Muscle of leg (tissue), 16 donors: ENCODE results near the gene NOXA1. TPM values are rescaled to one million over a fixed set of nuclear protein-coding genes. Genes with fewer than 3 reads are reported as not detected.
"Not testable (repeated sequence)": the region's sequence is repeated elsewhere in the genome, so short reads cannot be mapped to it uniquely, and the experiment has no call there.

Source experiments
- DNase-seq: peaks from one replicate; pipeline ENCODE4 v3.0.0; 2013
- H3K27ac ChIP-seq: one replicate; pipeline ENCODE4 v1.5.1; 2013; ENCODE audit warnings: mild to moderate bottlenecking, low read length, control low read depth
- H3K27me3 ChIP-seq: one replicate; pipeline ENCODE4 v1.6.1; 2013; ENCODE audit warnings: low read length; ENCODE audit not compliant: control insufficient read depth, insufficient read depth
- H3K36me3 ChIP-seq: one replicate; pipeline ENCODE4 v1.6.1; 2013; ENCODE audit warnings: low read length; ENCODE audit not compliant: control insufficient read depth, insufficient read depth
- H3K4me1 ChIP-seq: one replicate; pipeline ENCODE4 v1.6.1; 2013; ENCODE audit warnings: low read length; ENCODE audit not compliant: control insufficient read depth, insufficient read depth
- H3K4me3 ChIP-seq: one replicate; pipeline ENCODE4 v1.5.1; 2013; ENCODE audit warnings: low read length, control low read depth
- H3K9me3 ChIP-seq: replicated peaks from 2 replicates; pipeline ENCODE4 v1.6.1; 2013; ENCODE audit warnings: low read depth, low read length; ENCODE audit not compliant: control insufficient read depth
- WGBS: methylation state at CpG from one replicate; pipeline ENCODE4 v1.1.5; 2013; ENCODE audit warnings: missing lambda C conversion rate; ENCODE audit not compliant: insufficient coverage; 5-methylcytosine and 5-hydroxymethylcytosine counted together
- long read RNA-seq, 11 donors: transcript quantifications; one replicate each; lab custom pipeline, GENCODE V29; 2026
- polyA plus RNA-seq, 8 donors: library from polyadenylated mRNA; unstranded; fragments of 120-200 nt; gene quantifications; one replicate each; pipeline versions ENCODE4 v1.2.1 to v1.2.3, GENCODE V29; 2013; ENCODE audit warnings: inconsistent platforms in 1 of 8, low replicate concordance in 1 of 8; ENCODE audit not compliant: insufficient read length in 8 of 8, insufficient read depth in 1 of 8
- total RNA-seq: library from RNA; stranded (reverse); fragments of 120-200 nt; gene quantifications from one replicate; pipeline ENCODE4 v1.2.4, GENCODE V29; 2013

NOXA1 gene
- 2.0 TPM for total RNA-seq
- 1 to 10 TPM in 7 of 8 donors, under 1 TPM in 1; 0.99 to 5.1 (median 2.6) TPM for polyA plus RNA-seq
- long read RNA-seq, donor 1, result 0 reads
- long read RNA-seq, donor 2, result 0 reads
- long read RNA-seq, donor 3, result 0 reads
- long read RNA-seq, donor 4, result 0 reads
- long read RNA-seq, donor 5, result 0 reads
- long read RNA-seq, donor 6, result 0 reads
- long read RNA-seq, donor 7, result 0 reads
- long read RNA-seq, donor 8, result 0 reads
- long read RNA-seq, donor 9, result 0 reads
- long read RNA-seq, donor 10, result 0 reads
- long read RNA-seq, donor 11, result 0 reads

GRCh38 chr9:137422604-137423513, at the start of gene NOXA1, which contains the start of gene EXD3:
Gene NOXA1, plus strand, starts transcription at chr9:137423393. Its CDS starts 137 bp downstream, at chr9:137423530.
Gene EXD3, minus strand, starts transcription at chr9:137423162. Its CDS starts 27,805 bp downstream, at chr9:137395357.
- Histone ChIP-seq H3K36me3 (no peaks in the 10 kb centered on the region), H3K9me3 (no peaks in the 10 kb centered on the region), H3K27me3 (no peaks in the 10 kb centered on the region), H3K27ac (no peak within 1 kb of the TSS), H3K4me1 (peaks cover 11% of the 10 kb centered on the region), H3K4me3 (peak within 1 kb of the TSS; percentile 63)
- WGBS, result under 1% methylated on average over 113 of the region's 113 CpGs
- peak; percentile 95 for DNase-seq

GRCh38 chr9:137373611-137373980, 49.6 kb upstream of the NOXA1 start:
- 88% methylated on average over 8 of the region's 16 CpGs for whole genome bisulfite sequencing

GRCh38 chr9:137374131-137374845, 48.9 kb upstream of the NOXA1 start:
- DNase-seq, result no peak
- Histone ChIP-seq H3K9me3 (no peaks in the 10 kb centered on the region), H3K4me3 (no peak overlapping the region), H3K27me3 (no peaks in the 10 kb centered on the region), H3K27ac (no peak overlapping the region), H3K4me1 (peaks cover 11% of the 10 kb centered on the region), H3K36me3 (no peaks in the 10 kb centered on the region)
- 87% methylated on average over 26 of the region's 37 CpGs for WGBS

More at GRCh38 chr9:137373611-137373980, 49.6 kb upstream of the NOXA1 start:
- no peak for DNase-seq
- Histone ChIP-seq H3K4me1 (peaks cover 11% of the 10 kb centered on the region), H3K36me3 (no peaks in the 10 kb centered on the region), H3K4me3 (no peak overlapping the region), H3K9me3 (no peaks in the 10 kb centered on the region), H3K27me3 (no peaks in the 10 kb centered on the region), H3K27ac (no peak overlapping the region)

- Histone ChIP-seq H3K4me3 (no peak overlapping the region), H3K9me3 (no peaks in the 10 kb centered on the region), H3K4me1 (peaks cover 4% of the 10 kb centered on the region), H3K36me3 (no peaks in the 10 kb centered on the region), H3K27me3 (no peaks in the 10 kb centered on the region), H3K27ac (no peak overlapping the region)
- WGBS, result 95% methylated on average over 9 of the region's 11 CpGs
- no peak for DNase-seq
Measured at GRCh38 chr9:137375321-137376058, 47.7 kb upstream of the NOXA1 start.

- Histone ChIP-seq H3K4me3 (no peak overlapping the region), H3K36me3 (no peaks in the 10 kb centered on the region), H3K4me1 (no peaks in the 10 kb centered on the region), H3K27ac (no peak overlapping the region), H3K27me3 (no peaks in the 10 kb centered on the region), H3K9me3 (no peaks in the 10 kb centered on the region)
- 89% methylated on average over 8 of the region's 12 CpGs for WGBS
- no peak for DNase-seq
Measured at GRCh38 chr9:137376386-137376785, 46.8 kb upstream of the NOXA1 start.

GRCh38 chr9:137378688-137379410, 44.3 kb upstream of the NOXA1 start:
- WGBS, result 97% methylated on average over 6 of the region's 37 CpGs
- H3K4me3 ChIP-seq, H3K27me3 ChIP-seq, H3K27ac ChIP-seq, H3K9me3 ChIP-seq, H3K36me3 ChIP-seq, H3K4me1 ChIP-seq, DNase-seq: not testable (repeated sequence)

- WGBS, result 93% methylated on average over 11 of the region's 12 CpGs
- H3K36me3 ChIP-seq, result no peaks in the 10 kb centered on the region
- H3K4me3 ChIP-seq, result no peak overlapping the region
- DNase-seq, result no peak
- no peak overlapping the region for H3K27ac ChIP-seq
- no peaks in the 10 kb centered on the region for H3K4me1 ChIP-seq
- no peaks in the 10 kb centered on the region for H3K27me3 ChIP-seq
- H3K9me3 ChIP-seq, result no peaks in the 10 kb centered on the region
Measured at GRCh38 chr9:137379761-137380161, 43.4 kb upstream of the NOXA1 start.

GRCh38 chr9:137380171-137380570, 43.0 kb upstream of the NOXA1 start:
- Histone ChIP-seq H3K27ac (no peak overlapping the region), H3K9me3 (no peaks in the 10 kb centered on the region), H3K27me3 (no peaks in the 10 kb centered on the region), H3K36me3 (no peaks in the 10 kb centered on the region), H3K4me1 (no peaks in the 10 kb centered on the region), H3K4me3 (no peak overlapping the region)
- WGBS, result no CpG with 5 or more reads among the region's 16 CpGs
- DNase-seq, result no peak

GRCh38 chr9:137380606-137381005, 42.6 kb upstream of the NOXA1 start:
- 92% methylated on average over 2 of the region's 7 CpGs for WGBS
- Histone ChIP-seq H3K9me3 (no peaks in the 10 kb centered on the region), H3K27ac (no peak overlapping the region), H3K36me3 (no peaks in the 10 kb centered on the region), H3K4me3 (no peak overlapping the region), H3K4me1 (no peaks in the 10 kb centered on the region), H3K27me3 (no peaks in the 10 kb centered on the region)
- DNase-seq, result no peak
